Measurements from ENCODE around the gene KAT6B.

KAT6B gene

GRCh38 chr10:74854610-74855009, 28.2 kb downstream of the KAT6B start:
- TF ChIP-seq, protein P1, sequence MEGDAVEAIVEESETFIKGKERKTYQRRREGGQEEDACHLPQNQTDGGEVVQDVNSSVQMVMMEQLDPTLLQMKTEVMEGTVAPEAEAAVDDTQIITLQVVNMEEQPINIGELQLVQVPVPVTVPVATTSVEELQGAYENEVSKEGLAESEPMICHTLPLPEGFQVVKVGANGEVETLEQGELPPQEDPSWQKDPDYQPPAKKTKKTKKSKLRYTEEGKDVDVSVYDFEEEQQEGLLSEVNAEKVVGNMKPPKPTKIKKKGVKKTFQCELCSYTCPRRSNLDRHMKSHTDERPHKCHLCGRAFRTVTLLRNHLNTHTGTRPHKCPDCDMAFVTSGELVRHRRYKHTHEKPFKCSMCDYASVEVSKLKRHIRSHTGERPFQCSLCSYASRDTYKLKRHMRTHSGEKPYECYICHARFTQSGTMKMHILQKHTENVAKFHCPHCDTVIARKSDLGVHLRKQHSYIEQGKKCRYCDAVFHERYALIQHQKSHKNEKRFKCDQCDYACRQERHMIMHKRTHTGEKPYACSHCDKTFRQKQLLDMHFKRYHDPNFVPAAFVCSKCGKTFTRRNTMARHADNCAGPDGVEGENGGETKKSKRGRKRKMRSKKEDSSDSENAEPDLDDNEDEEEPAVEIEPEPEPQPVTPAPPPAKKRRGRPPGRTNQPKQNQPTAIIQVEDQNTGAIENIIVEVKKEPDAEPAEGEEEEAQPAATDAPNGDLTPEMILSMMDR (IDR thresholded peaks at IDR 0.05) = no peak
- Histone ChIP-seq H3K9ac (no peak overlapping the region), H3K4me2 (ENCODE audit: low read length) (no peak overlapping the region), H3K36me3 (ENCODE audit: control insufficient read depth, insufficient read depth, low read length) (no peaks in the 10 kb centered on the region), H3K4me1 (peaks cover 17% of the 10 kb centered on the region), H2AFZ (no peak overlapping the region), H3K27me3 (ENCODE audit: control insufficient read depth, insufficient read depth, low read length) (no peaks in the 10 kb centered on the region), H3K27ac (no peak overlapping the region), H3K9me3 (ENCODE audit: control insufficient read depth, low read length) (no peaks in the 10 kb centered on the region), H3K4me3 (ENCODE audit: low read depth, low read length) (no peak overlapping the region), H3K79me2 (peaks cover 55% of the 10 kb centered on the region)

GRCh38 chr10:74855027-74855426, 28.6 kb downstream of the KAT6B start:
- Histone ChIP-seq H3K27ac (no peak overlapping the region), H3K4me3 (ENCODE audit: low read depth, low read length) (no peak overlapping the region), H3K79me2 (peaks cover 56% of the 10 kb centered on the region), H3K36me3 (ENCODE audit: control insufficient read depth, insufficient read depth, low read length) (no peaks in the 10 kb centered on the region), H3K9ac (no peak overlapping the region), H3K4me1 (peaks cover 17% of the 10 kb centered on the region), H3K9me3 (ENCODE audit: control insufficient read depth, low read length) (no peaks in the 10 kb centered on the region), H2AFZ (no peak overlapping the region), H3K27me3 (ENCODE audit: control insufficient read depth, insufficient read depth, low read length) (no peaks in the 10 kb centered on the region), H3K4me2 (ENCODE audit: low read length) (no peak overlapping the region)
- TF ChIP-seq, protein P1 (IDR thresholded peaks at IDR 0.05) = no peak

DNA sequence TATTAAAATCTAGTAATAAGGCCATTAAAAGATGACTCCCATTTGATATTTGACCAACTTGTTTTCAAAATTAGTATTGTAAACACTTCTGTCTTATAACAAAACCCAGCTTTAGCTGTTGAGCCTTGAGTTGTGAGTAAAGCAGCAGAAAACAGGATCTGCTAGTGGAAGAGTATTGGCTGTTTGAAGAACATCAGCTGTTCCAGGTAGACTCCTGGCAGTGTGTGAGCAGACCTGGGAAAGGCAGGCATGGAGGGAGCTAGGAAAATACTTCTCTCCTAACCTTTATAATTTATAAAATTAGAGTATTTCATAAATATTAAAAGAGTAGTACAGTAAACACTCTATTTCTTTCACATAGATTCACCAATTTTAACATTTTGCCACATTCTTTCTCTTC, 29.0 kb downstream of the KAT6B start:
- Histone ChIP-seq H3K9me3 (ENCODE audit: control insufficient read depth, low read length) (no peaks in the 10 kb centered on the region), H3K27me3 (ENCODE audit: control insufficient read depth, insufficient read depth, low read length) (no peaks in the 10 kb centered on the region), H3K9ac (no peak overlapping the region), H3K4me1 (peaks cover 17% of the 10 kb centered on the region), H3K4me2 (ENCODE audit: low read length) (no peak overlapping the region), H3K4me3 (ENCODE audit: low read depth, low read length) (no peak overlapping the region), H2AFZ (no peak overlapping the region), H3K79me2 (peaks cover 56% of the 10 kb centered on the region), H3K36me3 (ENCODE audit: control insufficient read depth, insufficient read depth, low read length) (no peaks in the 10 kb centered on the region), H3K27ac (no peak overlapping the region)
- TF ChIP-seq, protein P1 (IDR thresholded peaks at IDR 0.05) = no peak

- Histone ChIP-seq H3K36me3 (ENCODE audit: control insufficient read depth, insufficient read depth, low read length) (no peaks in the 10 kb centered on the region), H3K79me2 (peaks cover 60% of the 10 kb centered on the region), H3K27me3 (ENCODE audit: control insufficient read depth, insufficient read depth, low read length) (no peaks in the 10 kb centered on the region), H2AFZ (no peak overlapping the region), H3K4me2 (ENCODE audit: low read length) (no peak overlapping the region), H3K4me3 (ENCODE audit: low read depth, low read length) (no peak overlapping the region), H3K27ac (no peak overlapping the region), H3K9ac (no peak overlapping the region), H3K9me3 (ENCODE audit: control insufficient read depth, low read length) (no peaks in the 10 kb centered on the region), H3K4me1 (peaks cover 11% of the 10 kb centered on the region)
- TF ChIP-seq, protein P1 (IDR thresholded peaks at IDR 0.05) = no peak
Observed at GRCh38 chr10:74856940-74857339, 30.5 kb downstream of the KAT6B start.

GRCh38 chr10:74857586-74857985, 31.2 kb downstream of the KAT6B start:
- Histone ChIP-seq H3K27me3 (ENCODE audit: control insufficient read depth, insufficient read depth, low read length) (no peaks in the 10 kb centered on the region), H3K9me3 (ENCODE audit: control insufficient read depth, low read length) (no peaks in the 10 kb centered on the region), H3K27ac (no peak overlapping the region), H3K4me2 (ENCODE audit: low read length) (no peak overlapping the region), H3K4me3 (ENCODE audit: low read depth, low read length) (no peak overlapping the region), H3K9ac (no peak overlapping the region), H3K4me1 (peaks cover 4% of the 10 kb centered on the region), H3K36me3 (ENCODE audit: control insufficient read depth, insufficient read depth, low read length) (no peaks in the 10 kb centered on the region), H2AFZ (no peak overlapping the region), H3K79me2 (peaks cover 65% of the 10 kb centered on the region)
- TF ChIP-seq, protein P1 (IDR thresholded peaks at IDR 0.05) = no peak

Data from parathyroid adenoma (tissue), 2 donors.